SK-N-SH (cell line): ENCODE measurements around the gene SLC24A5.

Experiments used
- GABPA ChIP-seq: IDR thresholded peaks from 2 replicates; pipeline ENCODE4 v1.4.0; 2012; ENCODE audit warnings: low read depth, mild to moderate bottlenecking
- JUND ChIP-seq: IDR thresholded peaks from 2 replicates; pipeline ENCODE4 v1.4.0; 2012
- MXI1 ChIP-seq: IDR thresholded peaks from 2 replicates; pipeline ENCODE4 v1.6.1; 2012; ENCODE audit warnings: mild to moderate bottlenecking, low read depth, low read length, improper control_type of control experiment
- POLR2AphosphoS5 ChIP-seq: IDR thresholded peaks from 2 replicates; pipeline ENCODE4 v1.6.1; 2012; ENCODE audit warnings: low read depth, low read length
- YY1 ChIP-seq: IDR thresholded peaks from 2 replicates; pipeline ENCODE4 v1.4.0; 2012; ENCODE audit warnings: low read depth, mild to moderate bottlenecking
- TF ChIP-seq, protein P1 (sequence below): fragments of 200-600 bp; sonication (generic); IDR thresholded peaks from 2 replicates; pipeline ENCODE4 v1.6.1; 2017; ENCODE audit warnings: antibody characterized with exemption, mild to moderate bottlenecking, moderate library complexity
- TF ChIP-seq, protein P2 (sequence below): IDR thresholded peaks from 2 replicates; pipeline ENCODE4 v1.4.0; 2012; ENCODE audit warnings: low read depth
- TF ChIP-seq, protein P3 (sequence below): IDR thresholded peaks from 2 replicates; pipeline ENCODE4 v1.6.1; 2012; ENCODE audit warnings: mild to moderate bottlenecking, low read depth, low read length, moderate library complexity

DNA sequence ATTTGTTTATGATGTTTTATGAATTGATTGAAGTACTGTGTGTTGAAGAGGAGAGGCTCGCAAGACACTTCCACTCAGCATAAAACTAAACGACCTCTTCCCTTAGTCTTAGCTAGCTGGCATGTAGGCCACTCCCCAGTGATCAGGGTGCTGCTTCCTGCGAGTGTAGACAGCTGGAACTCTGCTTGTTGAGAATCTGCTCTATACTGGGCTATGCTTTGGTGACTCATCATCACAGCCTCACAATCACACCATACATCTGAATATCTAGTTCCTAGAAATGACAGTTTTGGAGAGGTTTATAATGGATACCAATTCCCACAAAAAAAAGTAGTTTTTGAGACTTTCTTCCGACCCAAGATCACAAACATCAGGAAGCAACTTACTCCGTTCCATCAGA, 1.5 kb upstream of the SLC24A5 start:
- TF ChIP-seq, protein P1, sequence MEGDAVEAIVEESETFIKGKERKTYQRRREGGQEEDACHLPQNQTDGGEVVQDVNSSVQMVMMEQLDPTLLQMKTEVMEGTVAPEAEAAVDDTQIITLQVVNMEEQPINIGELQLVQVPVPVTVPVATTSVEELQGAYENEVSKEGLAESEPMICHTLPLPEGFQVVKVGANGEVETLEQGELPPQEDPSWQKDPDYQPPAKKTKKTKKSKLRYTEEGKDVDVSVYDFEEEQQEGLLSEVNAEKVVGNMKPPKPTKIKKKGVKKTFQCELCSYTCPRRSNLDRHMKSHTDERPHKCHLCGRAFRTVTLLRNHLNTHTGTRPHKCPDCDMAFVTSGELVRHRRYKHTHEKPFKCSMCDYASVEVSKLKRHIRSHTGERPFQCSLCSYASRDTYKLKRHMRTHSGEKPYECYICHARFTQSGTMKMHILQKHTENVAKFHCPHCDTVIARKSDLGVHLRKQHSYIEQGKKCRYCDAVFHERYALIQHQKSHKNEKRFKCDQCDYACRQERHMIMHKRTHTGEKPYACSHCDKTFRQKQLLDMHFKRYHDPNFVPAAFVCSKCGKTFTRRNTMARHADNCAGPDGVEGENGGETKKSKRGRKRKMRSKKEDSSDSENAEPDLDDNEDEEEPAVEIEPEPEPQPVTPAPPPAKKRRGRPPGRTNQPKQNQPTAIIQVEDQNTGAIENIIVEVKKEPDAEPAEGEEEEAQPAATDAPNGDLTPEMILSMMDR, result no peak
- TF ChIP-seq, protein P2, sequence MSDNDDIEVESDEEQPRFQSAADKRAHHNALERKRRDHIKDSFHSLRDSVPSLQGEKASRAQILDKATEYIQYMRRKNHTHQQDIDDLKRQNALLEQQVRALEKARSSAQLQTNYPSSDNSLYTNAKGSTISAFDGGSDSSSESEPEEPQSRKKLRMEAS, result no peak
- TF ChIP-seq, protein P3, sequence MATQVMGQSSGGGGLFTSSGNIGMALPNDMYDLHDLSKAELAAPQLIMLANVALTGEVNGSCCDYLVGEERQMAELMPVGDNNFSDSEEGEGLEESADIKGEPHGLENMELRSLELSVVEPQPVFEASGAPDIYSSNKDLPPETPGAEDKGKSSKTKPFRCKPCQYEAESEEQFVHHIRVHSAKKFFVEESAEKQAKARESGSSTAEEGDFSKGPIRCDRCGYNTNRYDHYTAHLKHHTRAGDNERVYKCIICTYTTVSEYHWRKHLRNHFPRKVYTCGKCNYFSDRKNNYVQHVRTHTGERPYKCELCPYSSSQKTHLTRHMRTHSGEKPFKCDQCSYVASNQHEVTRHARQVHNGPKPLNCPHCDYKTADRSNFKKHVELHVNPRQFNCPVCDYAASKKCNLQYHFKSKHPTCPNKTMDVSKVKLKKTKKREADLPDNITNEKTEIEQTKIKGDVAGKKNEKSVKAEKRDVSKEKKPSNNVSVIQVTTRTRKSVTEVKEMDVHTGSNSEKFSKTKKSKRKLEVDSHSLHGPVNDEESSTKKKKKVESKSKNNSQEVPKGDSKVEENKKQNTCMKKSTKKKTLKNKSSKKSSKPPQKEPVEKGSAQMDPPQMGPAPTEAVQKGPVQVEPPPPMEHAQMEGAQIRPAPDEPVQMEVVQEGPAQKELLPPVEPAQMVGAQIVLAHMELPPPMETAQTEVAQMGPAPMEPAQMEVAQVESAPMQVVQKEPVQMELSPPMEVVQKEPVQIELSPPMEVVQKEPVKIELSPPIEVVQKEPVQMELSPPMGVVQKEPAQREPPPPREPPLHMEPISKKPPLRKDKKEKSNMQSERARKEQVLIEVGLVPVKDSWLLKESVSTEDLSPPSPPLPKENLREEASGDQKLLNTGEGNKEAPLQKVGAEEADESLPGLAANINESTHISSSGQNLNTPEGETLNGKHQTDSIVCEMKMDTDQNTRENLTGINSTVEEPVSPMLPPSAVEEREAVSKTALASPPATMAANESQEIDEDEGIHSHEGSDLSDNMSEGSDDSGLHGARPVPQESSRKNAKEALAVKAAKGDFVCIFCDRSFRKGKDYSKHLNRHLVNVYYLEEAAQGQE, result no peak
- TF ChIP-seq POLR2AphosphoS5 (no peak), JUND (no peak), YY1 (no peak), GABPA (no peak), MXI1 (no peak)
